ENCODE results near the gene RHBDL3. TPM values are rescaled to one million over a fixed set of nuclear protein-coding genes. Genes with fewer than 3 reads are reported as not detected.

RHBDL3 gene
- total and polyA plus RNA-seq, 4 donors = 0.02 to 0.17 (median 0.05) TPM; not detected in 1

DNA sequence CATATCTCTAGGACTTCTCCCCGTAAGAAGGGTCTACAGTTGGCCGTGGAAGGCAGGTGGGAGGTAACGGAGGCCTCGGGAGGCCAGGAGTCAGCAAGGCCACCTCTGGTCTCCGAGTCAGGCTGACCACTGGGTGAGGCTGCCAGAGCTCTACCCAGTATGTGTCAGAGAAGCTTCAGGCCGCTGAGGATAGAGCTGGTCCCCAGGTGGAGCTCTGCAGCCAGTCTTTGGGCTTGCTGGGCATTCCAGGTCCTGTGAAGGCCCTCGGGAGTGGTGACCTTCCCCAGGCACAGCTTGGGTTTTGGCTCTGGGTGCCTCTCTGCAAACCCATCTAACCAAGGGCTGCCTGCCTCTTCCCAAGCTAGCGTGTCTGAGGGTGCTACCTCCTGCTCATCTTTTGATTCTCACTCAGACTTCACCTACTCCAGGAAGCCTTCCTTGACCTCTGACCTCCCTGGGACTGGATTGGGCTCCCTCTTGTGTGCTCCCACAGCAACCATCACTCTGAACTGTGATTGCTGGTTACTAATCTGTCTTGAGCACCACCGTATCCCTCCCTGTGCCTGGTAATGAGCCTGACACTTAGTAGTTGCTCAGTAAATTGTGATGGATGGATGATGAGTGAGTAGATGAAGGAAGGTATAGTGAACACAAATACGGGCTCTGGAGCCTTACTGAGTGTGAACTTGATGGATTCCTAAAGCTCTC is 22.3 kb downstream of the RHBDL3 start:
- H3K4me3 ChIP-seq (ENCODE audit: low read depth in 1 of 3, low read length in 3 of 3) = no peak overlapping the region
- TF ChIP-seq MAX (IDR thresholded peaks at IDR 0.05) (no peak), HNF4G (IDR thresholded peaks at IDR 0.05) (no peak), RAD21 (IDR thresholded peaks at IDR 0.05) (no peak), SP1 (IDR thresholded peaks at IDR 0.05) (no peak), RXRA (IDR thresholded peaks at IDR 0.05) (no peak)
- whole genome bisulfite sequencing = 88% methylated on average over 10 of the region's 10 CpGs
- no peak overlapping the region for H3K27ac ChIP-seq (ENCODE audit: low read depth in 1 of 2, low read length in 2 of 2)
- H3K27me3 ChIP-seq (ENCODE audit: control insufficient read depth in 4 of 4, insufficient read depth in 4 of 4, low read length in 3 of 4) = no peaks in the 10 kb centered on the region
- no peaks in the 10 kb centered on the region for H3K9me3 ChIP-seq (ENCODE audit: control insufficient read depth in 4 of 4, low read length in 3 of 4)
- no peaks in the 10 kb centered on the region for H3K36me3 ChIP-seq (ENCODE audit: control insufficient read depth in 4 of 4, insufficient read depth in 3 of 4, low read depth in 1 of 4, low read length in 3 of 4)
- DNase-seq (ENCODE audit: low spot score) = no peak
- no peak overlapping the region for H3K9ac ChIP-seq (ENCODE audit: low read depth in 1 of 2, low read length in 2 of 2)
- H3K4me1 ChIP-seq (ENCODE audit: control insufficient read depth in 4 of 4, insufficient read depth in 4 of 4, low read length in 3 of 4) = no peaks in the 10 kb centered on the region

DNA sequence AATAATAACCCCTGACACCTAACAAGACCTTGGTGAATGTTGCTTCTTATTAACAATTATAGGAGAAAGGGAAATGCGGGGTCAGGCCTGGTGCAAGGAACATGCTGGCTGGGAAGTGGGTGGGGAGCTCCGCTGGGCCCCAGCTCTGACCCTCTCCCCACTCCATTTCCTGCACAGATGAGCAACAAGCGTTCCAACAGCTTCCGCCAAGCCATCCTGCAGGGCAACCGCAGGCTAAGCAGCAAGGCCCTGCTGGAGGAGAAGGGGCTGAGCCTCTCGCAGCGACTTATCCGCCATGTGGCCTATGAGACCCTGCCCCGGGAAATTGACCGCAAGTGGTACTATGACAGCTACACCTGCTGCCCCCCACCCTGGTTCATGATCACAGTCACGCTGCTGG is 23.0 kb downstream of the RHBDL3 start:
- Histone ChIP-seq H3K9me3 (ENCODE audit: control insufficient read depth in 4 of 4, low read length in 3 of 4) (no peaks in the 10 kb centered on the region), H3K4me1 (ENCODE audit: control insufficient read depth in 4 of 4, insufficient read depth in 4 of 4, low read length in 3 of 4) (no peaks in the 10 kb centered on the region), H3K27ac (ENCODE audit: low read depth in 1 of 2, low read length in 2 of 2) (no peak overlapping the region), H3K4me3 (ENCODE audit: low read depth in 1 of 3, low read length in 3 of 3) (no peak overlapping the region), H3K36me3 (ENCODE audit: control insufficient read depth in 4 of 4, insufficient read depth in 3 of 4, low read depth in 1 of 4, low read length in 3 of 4) (no peaks in the 10 kb centered on the region), H3K9ac (ENCODE audit: low read depth in 1 of 2, low read length in 2 of 2) (no peak overlapping the region), H3K27me3 (ENCODE audit: control insufficient read depth in 4 of 4, insufficient read depth in 4 of 4, low read length in 3 of 4) (no peaks in the 10 kb centered on the region)
- no peak for DNase-seq (ENCODE audit: low spot score)
- TF ChIP-seq NR2F2 (IDR thresholded peaks at IDR 0.05) = peak; percentile 88
- TF ChIP-seq, protein P1, sequence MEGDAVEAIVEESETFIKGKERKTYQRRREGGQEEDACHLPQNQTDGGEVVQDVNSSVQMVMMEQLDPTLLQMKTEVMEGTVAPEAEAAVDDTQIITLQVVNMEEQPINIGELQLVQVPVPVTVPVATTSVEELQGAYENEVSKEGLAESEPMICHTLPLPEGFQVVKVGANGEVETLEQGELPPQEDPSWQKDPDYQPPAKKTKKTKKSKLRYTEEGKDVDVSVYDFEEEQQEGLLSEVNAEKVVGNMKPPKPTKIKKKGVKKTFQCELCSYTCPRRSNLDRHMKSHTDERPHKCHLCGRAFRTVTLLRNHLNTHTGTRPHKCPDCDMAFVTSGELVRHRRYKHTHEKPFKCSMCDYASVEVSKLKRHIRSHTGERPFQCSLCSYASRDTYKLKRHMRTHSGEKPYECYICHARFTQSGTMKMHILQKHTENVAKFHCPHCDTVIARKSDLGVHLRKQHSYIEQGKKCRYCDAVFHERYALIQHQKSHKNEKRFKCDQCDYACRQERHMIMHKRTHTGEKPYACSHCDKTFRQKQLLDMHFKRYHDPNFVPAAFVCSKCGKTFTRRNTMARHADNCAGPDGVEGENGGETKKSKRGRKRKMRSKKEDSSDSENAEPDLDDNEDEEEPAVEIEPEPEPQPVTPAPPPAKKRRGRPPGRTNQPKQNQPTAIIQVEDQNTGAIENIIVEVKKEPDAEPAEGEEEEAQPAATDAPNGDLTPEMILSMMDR (IDR thresholded peaks at IDR 0.05; ENCODE audit: low read depth, low read length, missing input control) = no peak
- WGBS = 79% methylated on average over 11 of the region's 11 CpGs

- H3K27ac ChIP-seq (ENCODE audit: low read depth in 1 of 2, low read length in 2 of 2) = no peak overlapping the region
- TF ChIP-seq EGR1 (IDR thresholded peaks at IDR 0.05; ENCODE audit: low read depth in 2 of 2) = no peak
- TF ChIP-seq GABPA (IDR thresholded peaks at IDR 0.05 in 1 of 2, conservative IDR thresholded peaks at IDR 0.05 in 1 of 2) = no peak
- TF ChIP-seq NR2F2 (IDR thresholded peaks at IDR 0.05) = no peak
- TF ChIP-seq TAF1 (conservative IDR thresholded peaks at IDR 0.05) = no peak
- no peak for TF ChIP-seq SP1 (IDR thresholded peaks at IDR 0.05)
- TF ChIP-seq, protein P1 (IDR thresholded peaks at IDR 0.05; ENCODE audit: low read depth, low read length, missing input control) = no peak
- TF ChIP-seq YY1 (IDR thresholded peaks at IDR 0.05) = no peak
- no peak for TF ChIP-seq RAD21 (IDR thresholded peaks at IDR 0.05)
- TF ChIP-seq ZBTB33 (IDR thresholded peaks at IDR 0.05) = no peak
- TF ChIP-seq, protein P2, sequence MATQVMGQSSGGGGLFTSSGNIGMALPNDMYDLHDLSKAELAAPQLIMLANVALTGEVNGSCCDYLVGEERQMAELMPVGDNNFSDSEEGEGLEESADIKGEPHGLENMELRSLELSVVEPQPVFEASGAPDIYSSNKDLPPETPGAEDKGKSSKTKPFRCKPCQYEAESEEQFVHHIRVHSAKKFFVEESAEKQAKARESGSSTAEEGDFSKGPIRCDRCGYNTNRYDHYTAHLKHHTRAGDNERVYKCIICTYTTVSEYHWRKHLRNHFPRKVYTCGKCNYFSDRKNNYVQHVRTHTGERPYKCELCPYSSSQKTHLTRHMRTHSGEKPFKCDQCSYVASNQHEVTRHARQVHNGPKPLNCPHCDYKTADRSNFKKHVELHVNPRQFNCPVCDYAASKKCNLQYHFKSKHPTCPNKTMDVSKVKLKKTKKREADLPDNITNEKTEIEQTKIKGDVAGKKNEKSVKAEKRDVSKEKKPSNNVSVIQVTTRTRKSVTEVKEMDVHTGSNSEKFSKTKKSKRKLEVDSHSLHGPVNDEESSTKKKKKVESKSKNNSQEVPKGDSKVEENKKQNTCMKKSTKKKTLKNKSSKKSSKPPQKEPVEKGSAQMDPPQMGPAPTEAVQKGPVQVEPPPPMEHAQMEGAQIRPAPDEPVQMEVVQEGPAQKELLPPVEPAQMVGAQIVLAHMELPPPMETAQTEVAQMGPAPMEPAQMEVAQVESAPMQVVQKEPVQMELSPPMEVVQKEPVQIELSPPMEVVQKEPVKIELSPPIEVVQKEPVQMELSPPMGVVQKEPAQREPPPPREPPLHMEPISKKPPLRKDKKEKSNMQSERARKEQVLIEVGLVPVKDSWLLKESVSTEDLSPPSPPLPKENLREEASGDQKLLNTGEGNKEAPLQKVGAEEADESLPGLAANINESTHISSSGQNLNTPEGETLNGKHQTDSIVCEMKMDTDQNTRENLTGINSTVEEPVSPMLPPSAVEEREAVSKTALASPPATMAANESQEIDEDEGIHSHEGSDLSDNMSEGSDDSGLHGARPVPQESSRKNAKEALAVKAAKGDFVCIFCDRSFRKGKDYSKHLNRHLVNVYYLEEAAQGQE (IDR thresholded peaks at IDR 0.05) = no peak
- H3K36me3 ChIP-seq (ENCODE audit: control insufficient read depth in 4 of 4, insufficient read depth in 3 of 4, low read depth in 1 of 4, low read length in 3 of 4) = no peaks in the 10 kb centered on the region
- DNase-seq (ENCODE audit: low spot score) = no peak
- WGBS = 91% methylated on average over 9 of the region's 9 CpGs
- no peak overlapping the region for H3K9ac ChIP-seq (ENCODE audit: low read depth in 1 of 2, low read length in 2 of 2)
- H3K4me1 ChIP-seq (ENCODE audit: control insufficient read depth in 4 of 4, insufficient read depth in 4 of 4, low read length in 3 of 4) = no peaks in the 10 kb centered on the region
- H3K27me3 ChIP-seq (ENCODE audit: control insufficient read depth in 4 of 4, insufficient read depth in 4 of 4, low read length in 3 of 4) = no peaks in the 10 kb centered on the region
- H3K9me3 ChIP-seq (ENCODE audit: control insufficient read depth in 4 of 4, low read length in 3 of 4) = no peaks in the 10 kb centered on the region
- H3K4me3 ChIP-seq (ENCODE audit: low read depth in 1 of 3, low read length in 3 of 3) = no peak overlapping the region
Observed at GRCh38 chr17:32289471-32290070, 23.9 kb downstream of the RHBDL3 start.
